ENCODE data around the gene MAGI2. TPM values are rescaled to one million over a fixed set of nuclear protein-coding genes. Genes with fewer than 3 reads are reported as not detected.

MAGI2 gene
- total RNA-seq, 1 donor from 2014 or later: 0.38 TPM

GRCh38 chr7:78675511-78675910, 778.0 kb downstream of the MAGI2 start:
- no peaks in the 10 kb centered on the region for H3K27me3 Mint-ChIP-seq
- intact Hi-C loops (cut with micrococcal nuclease): no loop called here

GRCh38 chr7:78673272-78673671, 780.2 kb downstream of the MAGI2 start:
- intact Hi-C loops (cut with micrococcal nuclease): no loop called here
- no peak overlapping the region for H3K4me3 Mint-ChIP-seq
- no peak overlapping the region for H3K27ac Mint-ChIP-seq
- ATAC-seq (ENCODE audit: low read depth): no peak
- ChIA-PET CTCF (no interaction called here), POLR2A (no interaction called here)
- H3K4me1 Mint-ChIP-seq: no peaks in the 10 kb centered on the region
- no peaks in the 10 kb centered on the region for H3K9me3 Mint-ChIP-seq
- DNase-seq: no peak
- no peaks in the 10 kb centered on the region for H3K36me3 Mint-ChIP-seq (ENCODE audit: low read depth)
- no peaks in the 10 kb centered on the region for H3K27me3 Mint-ChIP-seq
- TF ChIP-seq CTCF (IDR thresholded peaks at IDR 0.05): no peak

More at GRCh38 chr7:78675511-78675910, 778.0 kb downstream of the MAGI2 start:
- no peaks in the 10 kb centered on the region for H3K4me1 Mint-ChIP-seq
- CTCF ChIA-PET: no interaction called here
- H3K9me3 Mint-ChIP-seq: no peaks in the 10 kb centered on the region
- ATAC-seq (ENCODE audit: low read depth): no peak
- no peak for TF ChIP-seq CTCF (IDR thresholded peaks at IDR 0.05)
- no peak for DNase-seq
- POLR2A ChIA-PET: no interaction called here
- H3K27ac Mint-ChIP-seq: no peak overlapping the region
- H3K4me3 Mint-ChIP-seq: no peak overlapping the region
- no peaks in the 10 kb centered on the region for H3K36me3 Mint-ChIP-seq (ENCODE audit: low read depth)

GRCh38 chr7:78662939-78663338, 790.5 kb downstream of the MAGI2 start:
- intact Hi-C loops (cut with micrococcal nuclease): no loop called here

GRCh38 chr7:78649976-78650375, 803.5 kb downstream of the MAGI2 start:
- DNase-seq (no peak), ATAC-seq (ENCODE audit: low read depth) (no peak)
- peaks cover 12% of the 10 kb centered on the region for H3K9me3 Mint-ChIP-seq
- H3K4me1 Mint-ChIP-seq: no peaks in the 10 kb centered on the region
- no peak overlapping the region for H3K27ac Mint-ChIP-seq
- ChIA-PET CTCF (no interaction called here), POLR2A (no interaction called here)
- TF ChIP-seq CTCF (IDR thresholded peaks at IDR 0.05): no peak
- H3K4me3 Mint-ChIP-seq: no peak overlapping the region
- H3K27me3 Mint-ChIP-seq: no peaks in the 10 kb centered on the region
- intact Hi-C loops (cut with micrococcal nuclease): no loop called here
- H3K36me3 Mint-ChIP-seq (ENCODE audit: low read depth): no peaks in the 10 kb centered on the region

More at GRCh38 chr7:78662939-78663338, 790.5 kb downstream of the MAGI2 start:
- Mint-ChIP-seq H3K4me3 (no peak overlapping the region), H3K36me3 (ENCODE audit: low read depth) (no peaks in the 10 kb centered on the region), H3K4me1 (no peaks in the 10 kb centered on the region), H3K9me3 (peaks cover 5% of the 10 kb centered on the region), H3K27ac (no peak overlapping the region), H3K27me3 (no peaks in the 10 kb centered on the region)
- POLR2A ChIA-PET: no interaction called here
- DNase-seq: no peak
- CTCF ChIA-PET: no interaction called here
- ATAC-seq (ENCODE audit: low read depth): no peak
- TF ChIP-seq CTCF (IDR thresholded peaks at IDR 0.05): no peak

GRCh38 chr7:78649236-78649635, 804.2 kb downstream of the MAGI2 start:
- Mint-ChIP-seq H3K27ac (no peak overlapping the region), H3K36me3 (ENCODE audit: low read depth) (no peaks in the 10 kb centered on the region), H3K4me3 (no peak overlapping the region), H3K4me1 (no peaks in the 10 kb centered on the region), H3K27me3 (no peaks in the 10 kb centered on the region), H3K9me3 (peaks cover 12% of the 10 kb centered on the region)
- CTCF ChIA-PET: no interaction called here
- DNase-seq (no peak), ATAC-seq (ENCODE audit: low read depth) (no peak)
- TF ChIP-seq CTCF (IDR thresholded peaks at IDR 0.05): no peak
- POLR2A ChIA-PET: no interaction called here
- intact Hi-C loops (cut with micrococcal nuclease): no loop called here

Data from activated B cell treated with CpG ODN at 0.5 μM for 24 hours (primary cell).